Loucy (cell line): ENCODE data around the gene PFDN6.

Experiments used
- CTCF ChIP-seq: fragments of 200-600 bp; sonication (generic); conservative IDR thresholded peaks from 2 replicates; pipeline ENCODE4 v1.5.1; 2014; ENCODE audit warnings: mild to moderate bottlenecking, antibody characterized with exemption, low read length
- EZH2phosphoT487 ChIP-seq: fragments of 200-600 bp; IDR thresholded peaks from 2 replicates; pipeline ENCODE4 v1.6.1; 2018; ENCODE audit warnings: antibody characterized with exemption, mild to moderate bottlenecking, moderate library complexity, borderline replicate concordance

DNA sequence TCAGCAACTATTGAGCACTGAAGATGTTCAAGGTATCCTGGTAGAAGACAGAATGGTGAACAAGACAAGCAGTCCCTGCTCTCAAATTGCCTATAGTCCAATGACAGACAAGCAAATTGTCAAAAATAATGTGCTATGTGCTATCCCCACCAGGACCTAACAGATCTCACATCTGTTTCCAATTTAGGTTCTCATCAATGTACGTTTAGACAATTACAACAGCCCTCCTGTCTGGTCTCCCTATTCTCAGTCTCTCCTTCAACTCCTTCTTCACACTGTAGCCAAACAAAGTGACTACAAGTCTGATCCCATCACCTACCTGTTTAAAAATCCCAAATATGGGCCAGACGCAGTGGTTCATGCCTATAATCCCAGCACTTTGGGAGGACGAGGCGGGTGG is 17.0 kb downstream of the PFDN6 start:
- no peak for TF ChIP-seq CTCF
- no peak for TF ChIP-seq EZH2phosphoT487
